Endothelial cell of umbilical vein (primary cell): ENCODE data around the gene GRAMD4. TPM values are rescaled to one million over a fixed set of nuclear protein-coding genes. Genes with fewer than 3 reads are reported as not detected.
A peak's percentile ranks its signal among the peaks of the same experiment; 100 is the strongest.

Source experiments
- BruUV-seq: library from RNA; stranded (reverse); fragments of 400-500 nt; replicated peaks from 2 replicates; lab custom pipeline; 2021; lab: Mats Ljungman, UMichigan
- CTCF ChIA-PET: fragments of 300-600, 350-600 bp; sonication (Branson Sonifier 250); formaldehyde crosslinking; loops from one replicate; lab custom pipeline; 2021; ENCODE audit warnings: antibody characterized with exemption, inconsistent platforms; lab: Charles Lee
- POLR2A ChIA-PET: fragments of 300-600, 350-600 bp; sonication (Branson Sonifier 250); formaldehyde crosslinking; loops from one replicate; lab custom pipeline; 2021; ENCODE audit warnings: antibody characterized with exemption, inconsistent platforms; lab: Charles Lee
- DNase-seq: peaks from one replicate; pipeline ENCODE4 v3.0.0-alpha.2; 2011; ENCODE audit warnings: low read depth, low spot score
- FAIRE-seq: peaks from 2 replicates; lab custom pipeline; 2011; peaks lifted over from hg19 to GRCh38; lab: Jason Lieb, UNC
- H2AFZ ChIP-seq: 2 replicates; pipeline ENCODE4 v1.6.0; 2012; ENCODE audit warnings: low read depth, low read length, control low read depth, inconsistent platforms
- H3K27ac ChIP-seq: 2 replicates; pipeline ENCODE4 v1.5.1; 2011; ENCODE audit warnings: low read depth, mild to moderate bottlenecking, control low read depth, low read length, moderate library complexity; ENCODE audit not compliant: insufficient read depth
- H3K27me3 ChIP-seq, 2 experiments: 2 replicates each; pipeline versions ENCODE4 v1.6.0 to v1.6.1; 2011; ENCODE audit warnings: low read length in 2 of 2, mixed read lengths in 1 of 2; ENCODE audit not compliant: control insufficient read depth in 2 of 2, insufficient read depth in 2 of 2
- H3K36me3 ChIP-seq, 2 experiments: 2 replicates in 1 of 2; 3 replicates in 1 of 2; pipeline ENCODE4 v1.5.1; 2011; ENCODE audit warnings: low read length in 2 of 2, mild to moderate bottlenecking in 1 of 2, moderate library complexity in 1 of 2; ENCODE audit not compliant: control insufficient read depth in 2 of 2, insufficient read depth in 2 of 2; ENCODE audit errors: extremely low read depth in 1 of 2
- H3K4me1 ChIP-seq: 3 replicates; pipeline ENCODE4 v1.5.1; 2011; ENCODE audit warnings: mild to moderate bottlenecking, low read length; ENCODE audit not compliant: control insufficient read depth, insufficient read depth; ENCODE audit errors: extremely low read depth
- H3K4me2 ChIP-seq: 2 replicates; pipeline ENCODE4 v1.6.1; 2011; ENCODE audit warnings: low read length, control low read depth, mixed read lengths; ENCODE audit not compliant: insufficient read depth
- H3K4me3 ChIP-seq, 3 experiments: fragments of 200-600 bp in 1 of 3; sonication (generic), shearing (Covaris generic) in 1 of 3; replicated peaks in 1 of 3; 2 replicates each; pipeline ENCODE4 v1.5.1; 2011 to 2016; ENCODE audit warnings: control low read depth in 3 of 3, low read length in 3 of 3, mild to moderate bottlenecking in 2 of 3, inconsistent platforms in 1 of 3, low read depth in 1 of 3, moderate library complexity in 1 of 3; ENCODE audit not compliant: insufficient read depth in 1 of 3
- H3K79me2 ChIP-seq: 2 replicates; pipeline ENCODE4 v1.6.0; 2012; ENCODE audit warnings: low read length, inconsistent platforms; ENCODE audit not compliant: control insufficient read depth, insufficient read depth
- H3K9ac ChIP-seq: replicated peaks from 2 replicates; pipeline ENCODE3; 2011; ENCODE audit warnings: low read length, control low read depth; ENCODE audit not compliant: insufficient read depth; ENCODE audit errors: extremely low read depth
- H3K9me1 ChIP-seq: replicated peaks from 3 replicates; pipeline ENCODE4 v1.6.0; 2011; ENCODE audit warnings: mild to moderate bottlenecking, low read length; ENCODE audit not compliant: control insufficient read depth, insufficient read depth; ENCODE audit errors: extremely low read depth
- H3K9me3 ChIP-seq: replicated peaks from 2 replicates; pipeline ENCODE4 v1.5.1; 2012; ENCODE audit warnings: low read length, inconsistent platforms; ENCODE audit not compliant: control insufficient read depth, insufficient read depth
- H4K20me1 ChIP-seq: replicated peaks from 2 replicates; pipeline ENCODE3; 2011; ENCODE audit warnings: mild to moderate bottlenecking, low read length; ENCODE audit not compliant: control insufficient read depth, insufficient read depth; ENCODE audit errors: extremely low read depth
- CTCF ChIP-seq, 2 donors: IDR thresholded peaks; 1 replicate in 1 of 2; 2 replicates in 1 of 2; pipeline ENCODE4 v1.5.1; 2011; ENCODE audit warnings: low read length in 2 of 2, mild to moderate bottlenecking in 2 of 2, moderate library complexity in 2 of 2, control low read depth in 1 of 2, inconsistent platforms in 1 of 2, low read depth in 1 of 2; ENCODE audit not compliant: insufficient read depth in 1 of 2; ENCODE audit errors: extremely low read depth in 1 of 2
- EZH2 ChIP-seq: IDR thresholded peaks from 2 replicates; pipeline ENCODE4 v1.6.1; 2012; ENCODE audit warnings: borderline replicate concordance, low read depth, mild to moderate bottlenecking, moderate library complexity, low read length, inconsistent platforms; ENCODE audit not compliant: severe bottlenecking
- FOS ChIP-seq: IDR thresholded peaks from 2 replicates; pipeline ENCODE4 v1.6.1; 2011; ENCODE audit warnings: mild to moderate bottlenecking, low read length, moderate library complexity, borderline replicate concordance; ENCODE audit not compliant: insufficient read depth
- GATA2 ChIP-seq: IDR thresholded peaks from 2 replicates; pipeline ENCODE4 v1.7.0; 2011; ENCODE audit warnings: low read depth, mild to moderate bottlenecking, moderate library complexity, mixed read lengths, low read length; ENCODE audit not compliant: insufficient read length, insufficient read depth
- JUN ChIP-seq: IDR thresholded peaks from 2 replicates; pipeline ENCODE4 v1.6.1; 2011; ENCODE audit warnings: borderline replicate concordance, low read depth; ENCODE audit not compliant: insufficient read length, insufficient read depth
- MAX ChIP-seq: IDR thresholded peaks from 2 replicates; pipeline ENCODE4 v1.6.1; 2011; ENCODE audit not compliant: insufficient read depth, insufficient read length
- MYC ChIP-seq: IDR thresholded peaks from one replicate; pipeline ENCODE4 v1.6.1; 2011; ENCODE audit warnings: mild to moderate bottlenecking, low read depth, low read length
- POLR2A ChIP-seq: IDR thresholded peaks from 2 replicates; pipeline ENCODE4 v1.6.1; 2012; ENCODE audit warnings: low read depth, mild to moderate bottlenecking, control low read depth, low read length
- POLR2AphosphoS5 ChIP-seq: IDR thresholded peaks from 2 replicates; pipeline ENCODE4 v1.6.1; 2012; ENCODE audit warnings: low read depth, mild to moderate bottlenecking, control low read depth, low read length, moderate library complexity; ENCODE audit not compliant: insufficient read depth
- dilution Hi-C: fragments of 300-500 bp; cut with MboI; formaldehyde crosslinking; loops from one replicate; pipeline ENCODE4 v1.15.0; 2019; ENCODE audit warnings: low sequenced_read_pairs; ENCODE audit not compliant: extremely low pct_ligation_motif_present
- intact Hi-C: fragments of 100-400 bp; cut with micrococcal nuclease; formaldehyde crosslinking; loops from one replicate; pipeline ENCODE4 v1.10.0; 2022
- polyA plus RNA-seq, 4 experiments: library from polyadenylated mRNA; depleted of rRNA in 3 of 4; stranded (reverse) in 3 of 4; unstranded in 1 of 4; fragments of >200 nt; gene quantifications; 2 replicates each; pipeline versions ENCODE4 v1.2.1 to v1.2.3, GENCODE V29; 2011 to 2012; ENCODE audit warnings: missing spikeins in 1 of 4
- total RNA-seq: library from RNA; stranded (reverse); gene quantifications from 2 replicates; pipeline ENCODE4 v1.2.3, GENCODE V29; 2021

Gene GRAMD4
- total and polyA plus RNA-seq, 2 donors (not counting 3 experiments of a cell fraction or from before 2014, with no cell fraction given): 5.9 to 14.8 TPM

GRCh38 chr22:46714550-46714949, 94.4 kb downstream of the GRAMD4 start:
- DNase-seq (peak; percentile 56), FAIRE-seq (no peak)
- Histone ChIP-seq H3K27ac (peak overlapping the region; percentile 21), H4K20me1 (no peaks in the 10 kb centered on the region), H3K4me2 (no peak overlapping the region), H3K9me1 (no peaks in the 10 kb centered on the region), H3K9ac (no peak overlapping the region), H3K4me1 (no peaks in the 10 kb centered on the region), H3K4me3 (no peak overlapping the region), H2AFZ (no peak overlapping the region), H3K36me3 (peaks cover 20 to 33% of the 10 kb centered on the region in 2 experiments), H3K79me2 (peaks cover 32% of the 10 kb centered on the region), H3K27me3 (no peaks in the 10 kb centered on the region), H3K9me3 (no peaks in the 10 kb centered on the region)
- ChIA-PET POLR2A (no interaction called here), CTCF (interaction anchor here (1.0 kb wide), 1 partner anchor 44 kb away, joined by 3 read pairs; no protein-coding TSS in a partner anchor)
- no TSS peak for BruUV-seq
- dilution Hi-C loops (no loop called here), intact Hi-C loops (no loop called here)
- TF ChIP-seq MYC (no peak), GATA2 (peak; percentile 21)

- H3K79me2 ChIP-seq: peaks cover 59% of the 10 kb centered on the region
- BruUV-seq: no TSS peak
- no peak overlapping the region for H3K4me2 ChIP-seq
- H3K4me3 ChIP-seq: no peak overlapping the region
- no peak overlapping the region for H2AFZ ChIP-seq
- no peak for FAIRE-seq
- H3K36me3 ChIP-seq: peaks cover 11 to 31% of the 10 kb centered on the region in 2 experiments
- DNase-seq: no peak
- H3K4me1 ChIP-seq: no peaks in the 10 kb centered on the region
- POLR2A ChIA-PET: no interaction called here
- no peaks in the 10 kb centered on the region for H3K27me3 ChIP-seq
- TF ChIP-seq POLR2AphosphoS5: no peak
- TF ChIP-seq EZH2: no peak
- no peak for TF ChIP-seq MAX
- TF ChIP-seq CTCF (IDR thresholded peaks at IDR 0.05; ENCODE audit: extremely low read depth in 1 of 2, insufficient read depth in 1 of 2, low read depth in 1 of 2, low read length in 2 of 2): no peak
- TF ChIP-seq GATA2: no peak
- no peak for TF ChIP-seq POLR2A
- TF ChIP-seq FOS: no peak
- no peak for TF ChIP-seq JUN
- no peak for TF ChIP-seq MYC
- H3K9me1 ChIP-seq: no peaks in the 10 kb centered on the region
- intact Hi-C loops: no loop called here
- no peak overlapping the region for H3K27ac ChIP-seq
- H4K20me1 ChIP-seq: peaks cover 2% of the 10 kb centered on the region
- no peaks in the 10 kb centered on the region for H3K9me3 ChIP-seq
- H3K9ac ChIP-seq: no peak overlapping the region
- dilution Hi-C loops: no loop called here
- CTCF ChIA-PET: interaction anchor here (1.1 to 1.4 kb wide), 2 partner anchors 10 to 29 kb away, joined by 3 read pairs; no protein-coding TSS in a partner anchor
Observed at GRCh38 chr22:46719921-46720320, 99.7 kb downstream of the GRAMD4 start.
